Measurements from ENCODE around the gene B3GALNT2.

DNA sequence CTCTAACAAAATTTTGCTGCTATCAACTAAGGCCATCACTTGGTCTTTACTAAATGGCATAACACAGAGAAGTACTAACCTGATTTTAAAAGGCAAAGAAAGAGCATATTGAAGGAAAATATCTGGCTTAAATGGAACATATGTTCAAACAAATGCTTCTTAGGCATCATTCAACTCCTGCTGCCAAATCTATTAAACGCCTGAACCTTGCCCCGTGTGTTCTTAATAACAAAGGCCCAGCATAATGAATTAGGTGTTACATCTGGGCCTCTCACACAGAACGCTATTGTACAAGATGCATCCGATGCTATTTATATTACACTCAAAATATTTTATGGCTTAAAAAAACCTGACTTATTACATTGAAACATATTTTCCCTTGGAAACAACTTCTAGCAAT, 48.4 kb downstream of the B3GALNT2 start:
- TF ChIP-seq, protein P1, sequence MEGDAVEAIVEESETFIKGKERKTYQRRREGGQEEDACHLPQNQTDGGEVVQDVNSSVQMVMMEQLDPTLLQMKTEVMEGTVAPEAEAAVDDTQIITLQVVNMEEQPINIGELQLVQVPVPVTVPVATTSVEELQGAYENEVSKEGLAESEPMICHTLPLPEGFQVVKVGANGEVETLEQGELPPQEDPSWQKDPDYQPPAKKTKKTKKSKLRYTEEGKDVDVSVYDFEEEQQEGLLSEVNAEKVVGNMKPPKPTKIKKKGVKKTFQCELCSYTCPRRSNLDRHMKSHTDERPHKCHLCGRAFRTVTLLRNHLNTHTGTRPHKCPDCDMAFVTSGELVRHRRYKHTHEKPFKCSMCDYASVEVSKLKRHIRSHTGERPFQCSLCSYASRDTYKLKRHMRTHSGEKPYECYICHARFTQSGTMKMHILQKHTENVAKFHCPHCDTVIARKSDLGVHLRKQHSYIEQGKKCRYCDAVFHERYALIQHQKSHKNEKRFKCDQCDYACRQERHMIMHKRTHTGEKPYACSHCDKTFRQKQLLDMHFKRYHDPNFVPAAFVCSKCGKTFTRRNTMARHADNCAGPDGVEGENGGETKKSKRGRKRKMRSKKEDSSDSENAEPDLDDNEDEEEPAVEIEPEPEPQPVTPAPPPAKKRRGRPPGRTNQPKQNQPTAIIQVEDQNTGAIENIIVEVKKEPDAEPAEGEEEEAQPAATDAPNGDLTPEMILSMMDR (IDR thresholded peaks at IDR 0.05) = no peak
- TF ChIP-seq EZH2 (IDR thresholded peaks at IDR 0.05; ENCODE audit: borderline replicate concordance, insufficient read depth, low read depth, low read length, poor library complexity, severe bottlenecking) = no peak
